CD14-positive monocyte (primary cell): ENCODE data around the gene TMEM86A. TPM values are rescaled to one million over a fixed set of nuclear protein-coding genes. Genes with fewer than 3 reads are reported as not detected.

Experiments
- DNase-seq, 3 donors: peaks; one replicate each; pipeline ENCODE4 v3.0.0-alpha.2; 2011 to 2022
- H2AFZ ChIP-seq: 2 replicates; pipeline ENCODE4 v1.6.0; 2012; ENCODE audit warnings: mild to moderate bottlenecking, low read depth, low read length, inconsistent platforms; ENCODE audit not compliant: insufficient read depth, poor library complexity, severe bottlenecking
- H3K27ac ChIP-seq, 2 donors: 1 replicate in 1 of 2; 2 replicates in 1 of 2; pipeline ENCODE4 v1.5.1; 2012 to 2013; ENCODE audit warnings: low read length in 2 of 2, control low read depth in 1 of 2, inconsistent platforms in 1 of 2, low read depth in 1 of 2, mild to moderate bottlenecking in 1 of 2
- H3K27me3 ChIP-seq, 2 donors: one replicate each; pipeline versions ENCODE4 v1.6.0 to v1.6.1; 2011 to 2013; ENCODE audit warnings: low read length in 2 of 2; ENCODE audit not compliant: control insufficient read depth in 2 of 2, insufficient read depth in 2 of 2
- H3K36me3 ChIP-seq, 2 donors: replicated peaks in 1 of 2; 1 replicate in 1 of 2; 2 replicates in 1 of 2; pipeline versions ENCODE4 v1.5.1 to v1.6.1; 2012 to 2013; ENCODE audit warnings: low read length in 2 of 2, control low read depth in 1 of 2, inconsistent platforms in 1 of 2, mild to moderate bottlenecking in 1 of 2; ENCODE audit not compliant: insufficient read depth in 2 of 2, control insufficient read depth in 1 of 2
- H3K4me1 ChIP-seq, 2 donors: 1 replicate in 1 of 2; 2 replicates in 1 of 2; pipeline versions ENCODE4 v1.5.1 to v1.6.1; 2012 to 2013; ENCODE audit warnings: low read length in 2 of 2, control low read depth in 1 of 2, inconsistent platforms in 1 of 2, mild to moderate bottlenecking in 1 of 2, moderate library complexity in 1 of 2; ENCODE audit not compliant: insufficient read depth in 2 of 2, control insufficient read depth in 1 of 2
- H3K4me2 ChIP-seq: replicated peaks from 2 replicates; pipeline ENCODE3; 2012; ENCODE audit warnings: low read length, moderate library complexity, mild to moderate bottlenecking; ENCODE audit not compliant: poor library complexity, severe bottlenecking; ENCODE audit errors: extremely low read depth
- H3K4me3 ChIP-seq, 3 experiments: fragments of 200-600 bp in 1 of 3; sonication (generic) in 1 of 3; replicated peaks in 1 of 3; 1 replicate in 2 of 3; 2 replicates in 1 of 3; pipeline ENCODE4 v1.5.1; 2011 to 2013; ENCODE audit warnings: low read length in 3 of 3, mild to moderate bottlenecking in 3 of 3, control low read depth in 2 of 3, low read depth in 2 of 3, inconsistent platforms in 1 of 3, moderate library complexity in 1 of 3
- H3K79me2 ChIP-seq: 2 replicates; pipeline ENCODE4 v1.6.0; 2012; ENCODE audit warnings: mild to moderate bottlenecking, control low read depth, inconsistent platforms, low read length, moderate library complexity; ENCODE audit not compliant: insufficient read depth
- H3K9ac ChIP-seq: 2 replicates; pipeline ENCODE4 v1.6.0; 2017; ENCODE audit warnings: low read length, mild to moderate bottlenecking; ENCODE audit not compliant: insufficient read depth, poor library complexity, severe bottlenecking
- H3K9me3 ChIP-seq, 2 donors: replicated peaks in 1 of 2; 1 replicate in 1 of 2; 2 replicates in 1 of 2; pipeline versions ENCODE4 v1.5.1 to v1.6.1; 2012 to 2013; ENCODE audit warnings: low read length in 2 of 2, control low read depth in 1 of 2; ENCODE audit not compliant: control insufficient read depth in 1 of 2, insufficient read depth in 1 of 2
- H4K20me1 ChIP-seq: 2 replicates; pipeline ENCODE4 v1.6.0; 2012; ENCODE audit warnings: mild to moderate bottlenecking, low read length, control low read depth, moderate library complexity; ENCODE audit not compliant: insufficient read depth
- H3K27ac Mint-ChIP-seq, 7 donors: one replicate each; pipeline ENCODE4 v1.8.0; 2020; ENCODE audit warnings: mild to moderate bottlenecking in 7 of 7, mixed read lengths in 7 of 7, moderate library complexity in 6 of 7, inconsistent platforms in 2 of 7
- H3K27me3 Mint-ChIP-seq, 3 donors: one replicate each; pipeline ENCODE4 v1.8.0; 2021 to 2022; ENCODE audit warnings: low read depth in 3 of 3, mild to moderate bottlenecking in 3 of 3, mixed read lengths in 3 of 3, moderate library complexity in 3 of 3, inconsistent platforms in 1 of 3
- H3K36me3 Mint-ChIP-seq, 2 donors: one replicate each; pipeline ENCODE4 v1.8.0; 2020; ENCODE audit warnings: mixed read lengths in 2 of 2, inconsistent platforms in 1 of 2, mild to moderate bottlenecking in 1 of 2
- H3K4me1 Mint-ChIP-seq: one replicate; pipeline ENCODE4 v1.8.0; 2020; ENCODE audit warnings: mild to moderate bottlenecking, mixed read lengths
- H3K4me3 Mint-ChIP-seq, 2 donors: one replicate each; pipeline ENCODE4 v1.8.0; 2020; ENCODE audit warnings: mild to moderate bottlenecking in 2 of 2, mixed read lengths in 2 of 2, moderate library complexity in 1 of 2
- H3K9me3 Mint-ChIP-seq, 7 donors: one replicate each; pipeline ENCODE4 v1.8.0; 2020 to 2022; ENCODE audit warnings: mixed read lengths in 7 of 7, mild to moderate bottlenecking in 6 of 7, moderate library complexity in 6 of 7, inconsistent platforms in 2 of 7
- CTCF ChIP-seq: fragments of 200-600 bp; IDR thresholded peaks from one replicate; pipeline ENCODE4 v1.8.0; 2022; ENCODE audit warnings: antibody characterized with exemption, mild to moderate bottlenecking
- WGBS: methylation state at CpG from one replicate; pipeline ENCODE4 v1.1.5; 2013; ENCODE audit warnings: missing lambda C conversion rate; ENCODE audit not compliant: insufficient coverage; 5-methylcytosine and 5-hydroxymethylcytosine counted together
- intact Hi-C, 2 donors: fragments of 100-400 bp; cut with micrococcal nuclease; formaldehyde crosslinking; loops; one replicate each; pipeline versions ENCODE4 v1.15.0 to v1.15.1; 2023
- polyA plus RNA-seq, 3 donors: library from polyadenylated mRNA; depleted of rRNA in 1 of 3; unstranded in 2 of 3; stranded (reverse) in 1 of 3; fragments of 300-500 nt in 2 of 3; fragments of >200 nt in 1 of 3; fragmentation: Illumina TruSeq in 2 of 3; gene quantifications; 1 replicate in 2 of 3; 2 replicates in 1 of 3; pipeline ENCODE4 v1.2.3, GENCODE V29; 2012 to 2021

The TMEM86A gene
- polyA plus RNA-seq, 3 donors = 1.3 to 4.3 (median 3.5) TPM

- Histone ChIP-seq H3K27me3 (no peaks in the 10 kb centered on the region), H3K36me3 (no peaks in the 10 kb centered on the region), H4K20me1 (no peaks in the 10 kb centered on the region), H3K9me3 (no peaks in the 10 kb centered on the region), H3K4me2 (no peak overlapping the region), H3K9ac (no peak overlapping the region), H3K4me1 (no peaks in the 10 kb centered on the region), H3K4me3 (no peak overlapping the region), H3K27ac (no peak overlapping the region), H2AFZ (peak overlapping the region; percentile 36), H3K79me2 (no peaks in the 10 kb centered on the region)
- intact Hi-C loops = no loop called here
- H3K4me1 Mint-ChIP-seq = peaks cover 4% of the 10 kb centered on the region
- DNase-seq = peak in 2 of 3 donors; percentile 34 to 48
- 49% methylated on average over 9 of the region's 10 CpGs for whole genome bisulfite sequencing
- H3K36me3 Mint-ChIP-seq = no peaks in the 10 kb centered on the region
- H3K4me3 Mint-ChIP-seq = no peak overlapping the region
- no peaks in the 10 kb centered on the region for H3K9me3 Mint-ChIP-seq
- H3K27ac Mint-ChIP-seq = no peak overlapping the region
- peak; percentile 86 for TF ChIP-seq CTCF
- H3K27me3 Mint-ChIP-seq = peaks cover 0 to 4% (median 0%) of the 10 kb centered on the region in 3 donors
Observed at GRCh38 chr11:18727479-18728236, 29.1 kb downstream of the TMEM86A start.

- peaks cover 4% of the 10 kb centered on the region for H3K4me1 Mint-ChIP-seq
- WGBS = 93% methylated on average over 6 of the region's 13 CpGs
- Histone ChIP-seq H3K4me2 (no peak overlapping the region), H3K4me3 (no peak overlapping the region), H3K9ac (no peak overlapping the region), H3K9me3 (no peaks in the 10 kb centered on the region), H3K27ac (no peak overlapping the region), H4K20me1 (no peaks in the 10 kb centered on the region), H3K36me3 (no peaks in the 10 kb centered on the region), H3K79me2 (no peaks in the 10 kb centered on the region), H2AFZ (no peak overlapping the region), H3K27me3 (no peaks in the 10 kb centered on the region), H3K4me1 (no peaks in the 10 kb centered on the region)
- no peak for DNase-seq
- no peaks in the 10 kb centered on the region for H3K36me3 Mint-ChIP-seq
- no peak overlapping the region for H3K27ac Mint-ChIP-seq
- H3K4me3 Mint-ChIP-seq = no peak overlapping the region
- no peaks in the 10 kb centered on the region for H3K9me3 Mint-ChIP-seq
- no peak for TF ChIP-seq CTCF
- intact Hi-C loops = no loop called here
- H3K27me3 Mint-ChIP-seq = peaks cover 0 to 4% (median 0%) of the 10 kb centered on the region in 3 donors
Observed at GRCh38 chr11:18728658-18729057, 30.1 kb downstream of the TMEM86A start.
